Measurements from ENCODE around the gene GNG4.

GNG4 gene

Small RNAs within 50 kb of the gene (small RNA-seq; reads per million reads assigned to genes)
- gene MTCO3P46 (0 reads per million in 2 experiments), gene MTND4LP21 (0 reads per million in 2 experiments)
